Measurements from ENCODE around the gene SERP2.

DNA sequence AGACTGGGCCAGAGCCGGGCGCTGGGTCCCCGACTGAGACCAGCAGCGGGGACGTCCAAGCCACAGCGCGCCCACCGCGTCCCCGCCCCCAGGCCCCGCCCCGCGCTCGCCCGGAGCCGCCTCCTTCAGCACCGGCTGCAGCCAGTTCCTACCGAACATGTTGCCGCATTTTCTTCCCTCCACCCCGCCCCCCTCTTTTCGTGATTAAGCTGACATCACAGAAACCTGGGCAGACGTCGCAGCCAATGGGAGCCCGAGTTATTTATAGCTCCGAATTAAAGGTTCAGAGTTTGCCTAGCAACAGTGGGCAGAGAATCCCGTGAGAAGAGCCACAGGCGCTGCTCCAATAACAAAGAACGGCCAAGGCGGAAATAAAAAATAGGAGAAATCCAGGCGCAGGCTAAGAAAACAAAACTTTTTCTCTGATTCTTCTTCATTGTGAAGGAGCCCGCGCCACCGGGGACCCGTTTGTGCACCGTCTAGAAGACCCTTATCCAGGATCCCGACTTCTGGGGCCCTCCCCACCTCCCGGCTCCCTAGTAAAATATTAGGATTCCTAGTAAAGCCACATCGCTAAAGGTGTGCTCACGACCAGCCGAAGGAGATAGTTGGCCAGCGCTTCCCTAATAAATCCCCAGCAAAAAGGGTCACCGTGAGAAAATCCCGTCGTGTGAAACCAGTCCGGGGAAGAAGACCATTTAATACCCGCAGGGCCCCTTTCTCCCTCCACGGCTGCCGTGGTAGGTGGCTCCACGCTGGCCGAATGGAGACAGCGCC, 61.7 kb downstream of the SERP2 start:
- TF ChIP-seq, protein P1, sequence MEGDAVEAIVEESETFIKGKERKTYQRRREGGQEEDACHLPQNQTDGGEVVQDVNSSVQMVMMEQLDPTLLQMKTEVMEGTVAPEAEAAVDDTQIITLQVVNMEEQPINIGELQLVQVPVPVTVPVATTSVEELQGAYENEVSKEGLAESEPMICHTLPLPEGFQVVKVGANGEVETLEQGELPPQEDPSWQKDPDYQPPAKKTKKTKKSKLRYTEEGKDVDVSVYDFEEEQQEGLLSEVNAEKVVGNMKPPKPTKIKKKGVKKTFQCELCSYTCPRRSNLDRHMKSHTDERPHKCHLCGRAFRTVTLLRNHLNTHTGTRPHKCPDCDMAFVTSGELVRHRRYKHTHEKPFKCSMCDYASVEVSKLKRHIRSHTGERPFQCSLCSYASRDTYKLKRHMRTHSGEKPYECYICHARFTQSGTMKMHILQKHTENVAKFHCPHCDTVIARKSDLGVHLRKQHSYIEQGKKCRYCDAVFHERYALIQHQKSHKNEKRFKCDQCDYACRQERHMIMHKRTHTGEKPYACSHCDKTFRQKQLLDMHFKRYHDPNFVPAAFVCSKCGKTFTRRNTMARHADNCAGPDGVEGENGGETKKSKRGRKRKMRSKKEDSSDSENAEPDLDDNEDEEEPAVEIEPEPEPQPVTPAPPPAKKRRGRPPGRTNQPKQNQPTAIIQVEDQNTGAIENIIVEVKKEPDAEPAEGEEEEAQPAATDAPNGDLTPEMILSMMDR (IDR thresholded peaks at IDR 0.05), result no peak
- TF ChIP-seq CEBPB (IDR thresholded peaks at IDR 0.05), result no peak
- no peak for TF ChIP-seq CBX8 (IDR thresholded peaks at IDR 0.05)
- no peak for TF ChIP-seq ESRRA (IDR thresholded peaks at IDR 0.05; ENCODE audit: borderline replicate concordance, low read length)

Measured in A549 (cell line).